B cell (primary cell): ENCODE measurements around the gene KRTAP17-1. TPM values are rescaled to one million over a fixed set of nuclear protein-coding genes. Genes with fewer than 3 reads are reported as not detected.
A peak's percentile ranks its signal among the peaks of the same experiment; 100 is the strongest.

Source experiments
- ATAC-seq: fragments of 200-7000 bp; cut with Tn5 transposase; one replicate; pipeline ENCODE4 v1.10.0; 2021; ENCODE audit warnings: low read depth, mild to moderate bottlenecking, moderate number of reproducible peaks, moderate library complexity
- CTCF ChIA-PET: fragments of 350-600 bp; sonication (Branson Sonifier 250); formaldehyde crosslinking; loops from one replicate; lab custom pipeline; 2021; ENCODE audit warnings: antibody characterized with exemption, inconsistent platforms; lab: Charles Lee
- POLR2A ChIA-PET: fragments of 350-600 bp; sonication (Branson Sonifier 250); formaldehyde crosslinking; loops from one replicate; lab custom pipeline; 2021; ENCODE audit warnings: antibody characterized with exemption; lab: Charles Lee
- DNase-seq: peaks from one replicate; pipeline ENCODE4 v3.0.0; 2013
- H2AFZ ChIP-seq: 2 replicates; pipeline ENCODE4 v1.6.1; 2012; ENCODE audit warnings: mild to moderate bottlenecking, low read depth, low read length; ENCODE audit not compliant: insufficient read depth, poor library complexity, severe bottlenecking
- H3K27ac ChIP-seq, 2 donors: 1 replicate in 1 of 2; 2 replicates in 1 of 2; pipeline ENCODE4 v1.5.1; 2012 to 2013; ENCODE audit warnings: low read length in 2 of 2, mild to moderate bottlenecking in 2 of 2, moderate library complexity in 1 of 2
- H3K27me3 ChIP-seq, 4 experiments: fragments of 200-600 bp in 1 of 4; sonication (generic) in 1 of 4; replicated peaks in 1 of 4; 1 replicate in 2 of 4; 2 replicates in 2 of 4; pipeline versions ENCODE4 v1.6.1 to v1.7.0; 2013 to 2016; ENCODE audit warnings: low read length in 3 of 4, mild to moderate bottlenecking in 2 of 4, mixed read lengths in 1 of 4, moderate library complexity in 1 of 4; ENCODE audit not compliant: insufficient read depth in 4 of 4, control insufficient read depth in 3 of 4; ENCODE audit errors: control extremely low read depth in 1 of 4
- H3K36me3 ChIP-seq, 2 experiments: replicated peaks in 1 of 2; 1 replicate in 1 of 2; 2 replicates in 1 of 2; pipeline versions ENCODE4 v1.6.1 to v1.7.1; 2013; ENCODE audit warnings: low read length in 1 of 2; ENCODE audit not compliant: insufficient read depth in 2 of 2, control insufficient read depth in 1 of 2; ENCODE audit errors: control extremely low read depth in 1 of 2, extremely low read depth in 1 of 2
- H3K4me1 ChIP-seq, 2 donors: fragments of 200-600 bp in 1 of 2; sonication (generic) in 1 of 2; 1 replicate in 1 of 2; 2 replicates in 1 of 2; pipeline versions ENCODE4 v1.5.1 to v1.6.1; 2013 to 2017; ENCODE audit warnings: low read length in 2 of 2; ENCODE audit not compliant: control insufficient read depth in 2 of 2, insufficient read depth in 2 of 2
- H3K4me2 ChIP-seq: replicated peaks from 2 replicates; pipeline ENCODE3; 2012; ENCODE audit warnings: mild to moderate bottlenecking, low read depth, low read length; ENCODE audit not compliant: poor library complexity, severe bottlenecking
- H3K4me3 ChIP-seq, 5 experiments: fragments of 200-600 bp in 1 of 5; sonication (generic) in 1 of 5; 1 replicate in 3 of 5; 2 replicates in 2 of 5; pipeline versions ENCODE4 v1.5.1 to v1.7.0; 2011 to 2016; ENCODE audit warnings: low read length in 4 of 5, mild to moderate bottlenecking in 4 of 5, low read depth in 2 of 5, control low read depth in 1 of 5, moderate library complexity in 1 of 5; ENCODE audit not compliant: insufficient read depth in 1 of 5; ENCODE audit errors: control extremely low read depth in 1 of 5, extremely low read depth in 1 of 5
- H3K79me2 ChIP-seq: fragments of 200-600 bp; sonication (generic); one replicate; pipeline ENCODE4 v1.6.0; 2016; ENCODE audit warnings: low read length; ENCODE audit not compliant: control insufficient read depth, insufficient read depth
- H3K9ac ChIP-seq: fragments of 200-600 bp; sonication (generic); 2 replicates; pipeline ENCODE4 v1.6.1; 2017; ENCODE audit warnings: mild to moderate bottlenecking, low read length, moderate library complexity
- H3K9me3 ChIP-seq, 3 donors: one replicate each; pipeline versions ENCODE4 v1.6.1 to v1.7.1; 2013; ENCODE audit warnings: low read length in 2 of 3; ENCODE audit not compliant: control insufficient read depth in 2 of 3, insufficient read depth in 1 of 3; ENCODE audit errors: control extremely low read depth in 1 of 3
- H4K20me1 ChIP-seq: 2 replicates; pipeline ENCODE4 v1.6.0; 2012; ENCODE audit warnings: mild to moderate bottlenecking, low read length; ENCODE audit not compliant: insufficient read depth, control insufficient read depth, poor library complexity, severe bottlenecking
- H3K27ac Mint-ChIP-seq: one replicate; pipeline ENCODE4 v1.8.0; 2021; ENCODE audit warnings: mixed read lengths
- H3K27me3 Mint-ChIP-seq: one replicate; pipeline ENCODE4 v1.8.0; 2021; ENCODE audit warnings: mixed read lengths
- H3K4me1 Mint-ChIP-seq: one replicate; pipeline ENCODE4 v1.8.0; 2021; ENCODE audit warnings: mixed read lengths
- H3K4me3 Mint-ChIP-seq: one replicate; pipeline ENCODE4 v1.8.0; 2021; ENCODE audit warnings: mixed read lengths
- H3K9me3 Mint-ChIP-seq: one replicate; pipeline ENCODE4 v1.8.0; 2022; ENCODE audit warnings: mixed read lengths; ENCODE audit not compliant: insufficient read depth
- EZH2 ChIP-seq: IDR thresholded peaks from 2 replicates; pipeline ENCODE4 v1.6.1; 2012; ENCODE audit warnings: borderline replicate concordance, low read depth, mild to moderate bottlenecking, moderate library complexity, low read length; ENCODE audit not compliant: insufficient read depth, poor library complexity, severe bottlenecking
- WGBS: methylation state at CpG from one replicate; pipeline ENCODE4 v1.1.5; 2013; ENCODE audit warnings: missing lambda C conversion rate; ENCODE audit not compliant: insufficient coverage; 5-methylcytosine and 5-hydroxymethylcytosine counted together
- intact Hi-C: fragments of 100-400 bp; cut with micrococcal nuclease; formaldehyde crosslinking; loops from one replicate; pipeline ENCODE4 v1.10.0; 2022
- polyA plus RNA-seq: library from polyadenylated mRNA; depleted of rRNA; stranded (reverse); fragments of >200 nt; gene quantifications from 2 replicates; pipeline ENCODE4 v1.2.3, GENCODE V29; 2012
- total RNA-seq, 2 donors: library from RNA; stranded (reverse); fragments of 120-200 nt in 1 of 2; gene quantifications; 1 replicate in 1 of 2; 2 replicates in 1 of 2; pipeline versions ENCODE4 v1.2.3 to v1.2.4, GENCODE V29; 2013 to 2022
- TF ChIP-seq, protein P1 (sequence below): fragments of 200-600 bp; IDR thresholded peaks from one replicate; pipeline ENCODE4 v1.8.0; 2022; ENCODE audit warnings: antibody characterized with exemption, mild to moderate bottlenecking

Gene KRTAP17-1
- total and polyA plus RNA-seq, 2 donors (not counting 1 experiment from before 2014, with no cell fraction given): not detected

DNA sequence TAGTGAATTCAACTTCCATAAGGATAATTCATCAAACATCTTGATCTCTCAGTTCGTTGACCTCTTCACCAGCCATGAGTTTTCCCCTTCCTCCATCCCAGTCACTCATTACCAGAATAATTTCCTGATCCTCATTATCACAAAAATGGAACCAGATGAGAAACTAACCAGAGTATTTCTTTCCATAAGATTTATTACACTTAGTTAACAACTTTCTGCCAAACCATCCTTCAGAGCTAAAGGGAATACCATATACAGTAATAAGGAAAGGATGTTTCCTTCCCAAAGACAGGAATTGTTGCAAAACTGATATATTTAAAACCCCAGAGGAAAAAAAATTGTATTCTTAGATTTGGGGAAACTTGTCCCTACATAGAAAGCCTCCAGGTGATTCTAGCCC lies 21.5 kb downstream of the KRTAP17-1 start:
- Mint-ChIP-seq H3K9me3 (no peaks in the 10 kb centered on the region), H3K27me3 (peaks cover 25% of the 10 kb centered on the region), H3K4me1 (peaks cover 1% of the 10 kb centered on the region), H3K4me3 (no peak overlapping the region), H3K27ac (no peak overlapping the region)
- POLR2A ChIA-PET: no interaction called here
- TF ChIP-seq, protein P1, sequence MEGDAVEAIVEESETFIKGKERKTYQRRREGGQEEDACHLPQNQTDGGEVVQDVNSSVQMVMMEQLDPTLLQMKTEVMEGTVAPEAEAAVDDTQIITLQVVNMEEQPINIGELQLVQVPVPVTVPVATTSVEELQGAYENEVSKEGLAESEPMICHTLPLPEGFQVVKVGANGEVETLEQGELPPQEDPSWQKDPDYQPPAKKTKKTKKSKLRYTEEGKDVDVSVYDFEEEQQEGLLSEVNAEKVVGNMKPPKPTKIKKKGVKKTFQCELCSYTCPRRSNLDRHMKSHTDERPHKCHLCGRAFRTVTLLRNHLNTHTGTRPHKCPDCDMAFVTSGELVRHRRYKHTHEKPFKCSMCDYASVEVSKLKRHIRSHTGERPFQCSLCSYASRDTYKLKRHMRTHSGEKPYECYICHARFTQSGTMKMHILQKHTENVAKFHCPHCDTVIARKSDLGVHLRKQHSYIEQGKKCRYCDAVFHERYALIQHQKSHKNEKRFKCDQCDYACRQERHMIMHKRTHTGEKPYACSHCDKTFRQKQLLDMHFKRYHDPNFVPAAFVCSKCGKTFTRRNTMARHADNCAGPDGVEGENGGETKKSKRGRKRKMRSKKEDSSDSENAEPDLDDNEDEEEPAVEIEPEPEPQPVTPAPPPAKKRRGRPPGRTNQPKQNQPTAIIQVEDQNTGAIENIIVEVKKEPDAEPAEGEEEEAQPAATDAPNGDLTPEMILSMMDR: no peak
- no peak for TF ChIP-seq EZH2
- 78% methylated on average over 1 of the region's 1 CpG for WGBS
- CTCF ChIA-PET: no interaction called here
- Histone ChIP-seq H3K9ac (no peak overlapping the region), H4K20me1 (no peaks in the 10 kb centered on the region), H2AFZ (no peak overlapping the region), H3K4me2 (no peak overlapping the region), H3K4me3 (no peak overlapping the region), H3K36me3 (no peaks in the 10 kb centered on the region), H3K79me2 (no peaks in the 10 kb centered on the region), H3K4me1 (peaks cover 0 to 1% of the 10 kb centered on the region in 2 donors), H3K9me3 (no peaks in the 10 kb centered on the region), H3K27ac (no peak overlapping the region), H3K27me3 (peaks cover 0 to 2% (median 0%) of the 10 kb centered on the region in 4 experiments)
- intact Hi-C loops: no loop called here
- no peak for ATAC-seq
- no peak for DNase-seq

DNA sequence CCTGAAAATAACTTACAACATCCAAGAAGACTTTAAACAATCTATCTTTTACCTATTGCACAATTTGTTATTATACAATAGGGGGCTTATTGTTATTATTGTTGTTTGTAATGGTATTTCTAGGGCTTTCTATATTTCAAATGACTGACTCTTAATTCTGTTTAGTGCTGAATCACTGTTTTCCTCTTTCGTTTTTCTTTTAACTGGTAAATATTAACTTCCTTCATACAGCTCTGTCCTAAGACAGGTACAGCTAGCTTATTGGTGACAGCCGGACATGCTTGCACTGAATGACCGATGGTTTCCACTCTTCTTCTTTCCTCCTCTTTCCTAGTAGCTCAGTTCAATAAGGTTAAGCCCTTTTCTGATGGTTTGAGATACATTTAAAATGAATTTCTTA lies 28.5 kb downstream of the KRTAP17-1 start:
- 50% methylated on average over 1 of the region's 3 CpGs for WGBS
- Histone ChIP-seq H3K27me3 (no peaks in the 10 kb centered on the region), H2AFZ (no peak overlapping the region), H3K36me3 (no peaks in the 10 kb centered on the region), H3K4me2 (no peak overlapping the region), H3K9ac (no peak overlapping the region), H3K9me3 (no peaks in the 10 kb centered on the region), H3K79me2 (no peaks in the 10 kb centered on the region), H3K27ac (no peak overlapping the region), H3K4me1 (peaks cover 0 to 6% of the 10 kb centered on the region in 2 donors), H3K4me3 (no peak overlapping the region), H4K20me1 (no peaks in the 10 kb centered on the region)
- intact Hi-C loops: no loop called here
- Mint-ChIP-seq H3K4me3 (no peak overlapping the region), H3K9me3 (no peaks in the 10 kb centered on the region), H3K27ac (no peak overlapping the region), H3K4me1 (peaks cover 4% of the 10 kb centered on the region), H3K27me3 (peaks cover 31% of the 10 kb centered on the region)
- ChIA-PET POLR2A (no interaction called here), CTCF (interaction anchor here (2.1 kb wide), 1 partner anchor 35 kb away, joined by 4 read pairs; no protein-coding TSS in a partner anchor)
- TF ChIP-seq, protein P1: no peak
- no peak for TF ChIP-seq EZH2
- ATAC-seq (no peak), DNase-seq (peak; percentile 0)
